ENCODE data around the gene PFKFB3. TPM values are rescaled to one million over a fixed set of nuclear protein-coding genes. Genes with fewer than 3 reads are reported as not detected.

The PFKFB3 gene
- total and polyA plus RNA-seq, 2 of the 13 experiments (the other 11 are each of a cell fraction or from before 2014, with no cell fraction given), result 1.2 to 13.3 TPM

DNA sequence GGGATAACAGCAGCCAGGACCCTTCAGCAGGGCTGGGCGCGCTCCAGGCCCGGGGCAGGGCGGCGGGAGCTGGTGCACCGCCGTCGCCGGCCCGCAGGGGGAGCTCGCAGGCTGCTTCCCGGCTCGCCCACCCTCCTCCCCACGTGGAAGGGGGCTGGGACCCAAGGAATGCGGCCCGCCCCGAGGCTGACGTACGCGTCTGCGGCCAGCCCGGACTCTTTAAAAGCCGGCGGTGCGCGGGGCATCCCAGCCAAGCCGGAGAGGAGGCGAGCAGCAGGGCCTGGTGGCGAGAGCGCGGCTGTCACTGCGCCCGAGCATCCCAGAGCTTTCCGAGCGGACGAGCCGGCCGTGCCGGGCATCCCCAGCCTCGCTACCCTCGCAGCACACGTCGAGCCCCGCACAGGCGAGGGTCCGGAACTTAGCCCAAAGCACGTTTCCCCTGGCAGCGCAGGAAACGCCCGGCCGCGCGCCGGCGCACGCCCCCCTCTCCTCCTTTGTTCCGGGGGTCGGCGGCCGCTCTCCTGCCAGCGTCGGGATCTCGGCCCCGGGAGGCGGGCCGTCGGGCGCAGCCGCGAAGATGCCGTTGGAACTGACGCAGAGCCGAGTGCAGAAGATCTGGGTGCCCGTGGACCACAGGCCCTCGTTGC is at the start of gene PFKFB3 (continued):
- TF ChIP-seq ZNF225 (CRISPR knock-in tag; IDR thresholded peaks at IDR 0.05) (peak; percentile 35; the same call in 1 of the 2 replicates), THAP11 (CRISPR knock-in tag; IDR thresholded peaks at IDR 0.05) (peak; percentile 65), ELF3 (CRISPR knock-in tag; IDR thresholded peaks at IDR 0.05) (peak; percentile 38; the same call in 1 of the 2 replicates), ZSCAN25 (CRISPR knock-in tag; IDR thresholded peaks at IDR 0.05) (peak; percentile 71), ZNF33A (CRISPR knock-in tag; IDR thresholded peaks at IDR 0.05; ENCODE audit: borderline replicate concordance) (no peak), ZFAT (CRISPR knock-in tag; conservative IDR thresholded peaks at IDR 0.05) (no peak), ZNF350 (CRISPR knock-in tag; IDR thresholded peaks at IDR 0.05; ENCODE audit: borderline replicate concordance, low read depth) (0 out of 2 replicates have a peak, but pooled peaks have one; percentile 16), ATAD3A (CRISPR knock-in tag; IDR thresholded peaks at IDR 0.05) (no peak), TBP (CRISPR knock-in tag; IDR thresholded peaks at IDR 0.05) (no peak), ZFY (CRISPR knock-in tag; IDR thresholded peaks at IDR 0.05) (peak; percentile 32; the same call in 1 of the 2 replicates), IRF2 (CRISPR knock-in tag; IDR thresholded peaks at IDR 0.05) (0 out of 2 replicates have a peak, but pooled peaks have one; percentile 30), DR1 (CRISPR knock-in tag; IDR thresholded peaks at IDR 0.05) (peak; percentile 96), GFI1 (CRISPR knock-in tag; IDR thresholded peaks at IDR 0.05; ENCODE audit: borderline replicate concordance) (0 out of 2 replicates have a peak, but pooled peaks have one; percentile 51), ATRX (CRISPR knock-in tag; IDR thresholded peaks at IDR 0.05; ENCODE audit: borderline replicate concordance) (no peak), SKI (IDR thresholded peaks at IDR 0.05; ENCODE audit: partially characterized antibody) (peak; percentile 85), HNRNPUL1 (IDR thresholded peaks at IDR 0.05; ENCODE audit: low read depth, low read length) (peak; percentile 42; the same call in 1 of the 2 replicates), PRMT3 (CRISPR knock-in tag; IDR thresholded peaks at IDR 0.05; ENCODE audit: borderline replicate concordance, low read depth) (no peak; the same call in 1 of the 2 replicates)
- TF ChIP-seq, protein P1, sequence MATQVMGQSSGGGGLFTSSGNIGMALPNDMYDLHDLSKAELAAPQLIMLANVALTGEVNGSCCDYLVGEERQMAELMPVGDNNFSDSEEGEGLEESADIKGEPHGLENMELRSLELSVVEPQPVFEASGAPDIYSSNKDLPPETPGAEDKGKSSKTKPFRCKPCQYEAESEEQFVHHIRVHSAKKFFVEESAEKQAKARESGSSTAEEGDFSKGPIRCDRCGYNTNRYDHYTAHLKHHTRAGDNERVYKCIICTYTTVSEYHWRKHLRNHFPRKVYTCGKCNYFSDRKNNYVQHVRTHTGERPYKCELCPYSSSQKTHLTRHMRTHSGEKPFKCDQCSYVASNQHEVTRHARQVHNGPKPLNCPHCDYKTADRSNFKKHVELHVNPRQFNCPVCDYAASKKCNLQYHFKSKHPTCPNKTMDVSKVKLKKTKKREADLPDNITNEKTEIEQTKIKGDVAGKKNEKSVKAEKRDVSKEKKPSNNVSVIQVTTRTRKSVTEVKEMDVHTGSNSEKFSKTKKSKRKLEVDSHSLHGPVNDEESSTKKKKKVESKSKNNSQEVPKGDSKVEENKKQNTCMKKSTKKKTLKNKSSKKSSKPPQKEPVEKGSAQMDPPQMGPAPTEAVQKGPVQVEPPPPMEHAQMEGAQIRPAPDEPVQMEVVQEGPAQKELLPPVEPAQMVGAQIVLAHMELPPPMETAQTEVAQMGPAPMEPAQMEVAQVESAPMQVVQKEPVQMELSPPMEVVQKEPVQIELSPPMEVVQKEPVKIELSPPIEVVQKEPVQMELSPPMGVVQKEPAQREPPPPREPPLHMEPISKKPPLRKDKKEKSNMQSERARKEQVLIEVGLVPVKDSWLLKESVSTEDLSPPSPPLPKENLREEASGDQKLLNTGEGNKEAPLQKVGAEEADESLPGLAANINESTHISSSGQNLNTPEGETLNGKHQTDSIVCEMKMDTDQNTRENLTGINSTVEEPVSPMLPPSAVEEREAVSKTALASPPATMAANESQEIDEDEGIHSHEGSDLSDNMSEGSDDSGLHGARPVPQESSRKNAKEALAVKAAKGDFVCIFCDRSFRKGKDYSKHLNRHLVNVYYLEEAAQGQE (IDR thresholded peaks at IDR 0.05; ENCODE audit: borderline replicate concordance in 1 of 2, low read depth in 1 of 2, low read length in 2 of 2), result peak in 1 of 2 experiments; percentile 56; a peak in 1 of 4 replicates
- TF ChIP-seq, protein P2, sequence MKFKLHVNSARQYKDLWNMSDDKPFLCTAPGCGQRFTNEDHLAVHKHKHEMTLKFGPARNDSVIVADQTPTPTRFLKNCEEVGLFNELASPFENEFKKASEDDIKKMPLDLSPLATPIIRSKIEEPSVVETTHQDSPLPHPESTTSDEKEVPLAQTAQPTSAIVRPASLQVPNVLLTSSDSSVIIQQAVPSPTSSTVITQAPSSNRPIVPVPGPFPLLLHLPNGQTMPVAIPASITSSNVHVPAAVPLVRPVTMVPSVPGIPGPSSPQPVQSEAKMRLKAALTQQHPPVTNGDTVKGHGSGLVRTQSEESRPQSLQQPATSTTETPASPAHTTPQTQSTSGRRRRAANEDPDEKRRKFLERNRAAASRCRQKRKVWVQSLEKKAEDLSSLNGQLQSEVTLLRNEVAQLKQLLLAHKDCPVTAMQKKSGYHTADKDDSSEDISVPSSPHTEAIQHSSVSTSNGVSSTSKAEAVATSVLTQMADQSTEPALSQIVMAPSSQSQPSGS (CRISPR knock-in tag; IDR thresholded peaks at IDR 0.05), result peak; percentile 66; the same call in 1 of the 2 replicates
